ENCODE results near the gene PRH2. TPM values are rescaled to one million over a fixed set of nuclear protein-coding genes. Genes with fewer than 3 reads are reported as not detected.

Gene PRH2
- 0.28 TPM in 1 of 2 replicates, not detected in the other for total RNA-seq (2012; rRNA removed)
- polyA plus RNA-seq (2012; rRNA removed), result 0.34 TPM in 1 of 2 replicates, not detected in the other
- polyA plus RNA-seq (2012; cell fraction: cytosol; rRNA removed), result 0.12 TPM in 1 of 2 replicates, not detected in the other
- polyA plus RNA-seq (2012; cell fraction: nucleus; rRNA removed; ENCODE audit: low replicate concordance), result 0.33 and 0.72 TPM in 2 replicates
- Bru-seq, nascent RNA, result not detected
- BruChase-seq, experiment 1, labeled RNA remaining after a 6-hour chase, result not detected
- not detected for BruChase-seq, experiment 2, labeled RNA remaining after a 2-hour chase
- long read RNA-seq, result 0 reads

DNA sequence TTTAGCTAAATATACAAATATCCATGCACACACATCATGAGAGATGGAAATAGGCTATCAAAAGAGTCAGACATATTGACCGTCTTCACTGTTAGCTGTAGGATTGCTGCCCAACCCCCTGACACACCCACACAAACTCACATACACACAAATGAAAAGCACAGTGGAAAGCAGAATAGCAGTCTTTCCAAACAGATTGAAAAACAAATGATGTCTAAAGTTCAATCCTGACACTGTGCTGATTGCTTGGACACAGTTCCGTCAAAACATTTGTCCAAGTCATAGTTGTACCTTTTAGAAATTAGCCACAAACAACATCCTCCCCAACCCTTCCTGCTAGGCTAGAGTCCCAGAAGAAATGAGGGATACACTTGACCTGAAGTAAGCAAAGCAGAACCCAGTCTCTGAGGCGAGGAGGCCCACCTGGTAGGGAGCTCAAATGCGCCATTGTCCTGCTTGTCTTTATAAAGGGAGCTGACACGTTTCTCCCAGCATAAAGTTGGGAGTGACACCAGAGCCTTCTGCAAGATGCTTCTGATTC lies at the start of gene PRH2:
Gene PRH2, plus strand, starts transcription at position 491 of the 541 bp plus-strand sequence. Its CDS starts 38 bp downstream, at position 529.
- no peak within 1 kb of the TSS for H4K5ac ChIP-seq (ENCODE audit: low read depth, low read length)
- no peak within 1 kb of the TSS for H3K56ac ChIP-seq (ENCODE audit: extremely low read depth, insufficient read depth, low read length)
- no peak within 1 kb of the TSS for H4K91ac ChIP-seq (ENCODE audit: insufficient read depth, low read depth, low read length)
- no peaks in the 10 kb centered on the region for H3K9me1 ChIP-seq (ENCODE audit: insufficient read depth, low read length)
- no peak within 1 kb of the TSS for H3K4ac ChIP-seq (ENCODE audit: low read depth, low read length)
- dilution Hi-C loops (cut with HindIII; ENCODE audit: low sequenced_read_pairs, unreplicated experiment) (no loop called here), in situ Hi-C loops (cut with MboI; ENCODE audit: low sequenced_read_pairs) (no loop called here), intact Hi-C loops (cut with micrococcal nuclease) (no loop called here)
- no peak within 1 kb of the TSS for H3K27ac ChIP-seq (ENCODE audit: insufficient read depth, low read length)
- H3K4me1 ChIP-seq (ENCODE audit: control insufficient read depth, insufficient read depth, low read length), result no peaks in the 10 kb centered on the region
- TF ChIP-seq NFE2L2 (IDR thresholded peaks at IDR 0.05; ENCODE audit: low read depth, low read length) (no peak), BHLHE40 (IDR thresholded peaks at IDR 0.05; ENCODE audit: low read depth, low read length) (no peak), RFX5 (IDR thresholded peaks at IDR 0.05; ENCODE audit: low read depth, low read length) (no peak), MXI1 (IDR thresholded peaks at IDR 0.05; ENCODE audit: borderline replicate concordance, low read depth, low read length) (no peak), MAZ (IDR thresholded peaks at IDR 0.05; ENCODE audit: borderline replicate concordance, low read depth, low read length) (no peak), MAFK (IDR thresholded peaks at IDR 0.05; ENCODE audit: low read depth, low read length) (no peak), CHD1 (IDR thresholded peaks at IDR 0.05; ENCODE audit: low read depth, low read length) (no peak), CEBPB (IDR thresholded peaks at IDR 0.05; ENCODE audit: low read depth, low read length) (no peak)
- TF ChIP-seq, protein P1, sequence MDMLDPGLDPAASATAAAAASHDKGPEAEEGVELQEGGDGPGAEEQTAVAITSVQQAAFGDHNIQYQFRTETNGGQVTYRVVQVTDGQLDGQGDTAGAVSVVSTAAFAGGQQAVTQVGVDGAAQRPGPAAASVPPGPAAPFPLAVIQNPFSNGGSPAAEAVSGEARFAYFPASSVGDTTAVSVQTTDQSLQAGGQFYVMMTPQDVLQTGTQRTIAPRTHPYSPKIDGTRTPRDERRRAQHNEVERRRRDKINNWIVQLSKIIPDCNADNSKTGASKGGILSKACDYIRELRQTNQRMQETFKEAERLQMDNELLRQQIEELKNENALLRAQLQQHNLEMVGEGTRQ (IDR thresholded peaks at IDR 0.05; ENCODE audit: low read depth, low read length), result no peak
- TF ChIP-seq, protein P2, sequence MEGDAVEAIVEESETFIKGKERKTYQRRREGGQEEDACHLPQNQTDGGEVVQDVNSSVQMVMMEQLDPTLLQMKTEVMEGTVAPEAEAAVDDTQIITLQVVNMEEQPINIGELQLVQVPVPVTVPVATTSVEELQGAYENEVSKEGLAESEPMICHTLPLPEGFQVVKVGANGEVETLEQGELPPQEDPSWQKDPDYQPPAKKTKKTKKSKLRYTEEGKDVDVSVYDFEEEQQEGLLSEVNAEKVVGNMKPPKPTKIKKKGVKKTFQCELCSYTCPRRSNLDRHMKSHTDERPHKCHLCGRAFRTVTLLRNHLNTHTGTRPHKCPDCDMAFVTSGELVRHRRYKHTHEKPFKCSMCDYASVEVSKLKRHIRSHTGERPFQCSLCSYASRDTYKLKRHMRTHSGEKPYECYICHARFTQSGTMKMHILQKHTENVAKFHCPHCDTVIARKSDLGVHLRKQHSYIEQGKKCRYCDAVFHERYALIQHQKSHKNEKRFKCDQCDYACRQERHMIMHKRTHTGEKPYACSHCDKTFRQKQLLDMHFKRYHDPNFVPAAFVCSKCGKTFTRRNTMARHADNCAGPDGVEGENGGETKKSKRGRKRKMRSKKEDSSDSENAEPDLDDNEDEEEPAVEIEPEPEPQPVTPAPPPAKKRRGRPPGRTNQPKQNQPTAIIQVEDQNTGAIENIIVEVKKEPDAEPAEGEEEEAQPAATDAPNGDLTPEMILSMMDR (conservative IDR thresholded peaks at IDR 0.05; ENCODE audit: low read depth, low read length), result no peak
- WGBS, 2 experiments (ENCODE audit: extremely low coverage in 2 of 2, insufficient read length in 1 of 2), result no CpG with 5 or more reads among the region's 5 CpGs
- no peak within 1 kb of the TSS for H3K18ac ChIP-seq (ENCODE audit: low read depth, low read length)
- ATAC-seq (ENCODE audit: low read depth), result no peak
- no peak within 1 kb of the TSS for H3K9ac ChIP-seq (ENCODE audit: low read depth, low read length)
- H2AFZ ChIP-seq (replicated peaks; ENCODE audit: low read length, poor library complexity), result no peak within 1 kb of the TSS
- no peak within 1 kb of the TSS for H2BK20ac ChIP-seq (ENCODE audit: low read depth, low read length)
- no peaks in the 10 kb centered on the region for H3K27me3 ChIP-seq (ENCODE audit: control insufficient read depth, insufficient read depth, low read length)
- DNase-seq, result no peak
- POLR2A ChIA-PET (ENCODE audit: unreplicated experiment), result no interaction called here
- no TSS peak for BruUV-seq (replicated peaks)
- H2AK9ac ChIP-seq (replicated peaks; ENCODE audit: low read depth, low read length, poor library complexity), result no peak within 1 kb of the TSS
- H3K4me3 ChIP-seq (ENCODE audit: insufficient read depth, low read depth, low read length), result no peak within 1 kb of the TSS
- no peaks in the 10 kb centered on the region for H3K9me3 ChIP-seq (ENCODE audit: control insufficient read depth, insufficient read depth, low read length)
- no peak within 1 kb of the TSS for H2BK15ac ChIP-seq (ENCODE audit: low read depth, low read length)
- no peak within 1 kb of the TSS for H3K4me2 ChIP-seq (ENCODE audit: low read depth, low read length)
- H3K79me1 ChIP-seq (ENCODE audit: low read depth in 1 of 2, low read length in 2 of 2), result peaks cover 3 to 6% of the 10 kb centered on the region in 2 experiments; a peak in 1 of 4 replicates
- H2BK5ac ChIP-seq (ENCODE audit: low read depth, low read length, poor library complexity, severe bottlenecking), result no peak within 1 kb of the TSS
- H3K23ac ChIP-seq (ENCODE audit: low read depth, low read length), result no peak within 1 kb of the TSS
- H2BK120ac ChIP-seq (ENCODE audit: low read depth, low read length), result no peak within 1 kb of the TSS
- no peak within 1 kb of the TSS for H3K14ac ChIP-seq (replicated peaks; ENCODE audit: low read depth, low read length)
- CTCF ChIA-PET, result no interaction called here
- H4K20me1 ChIP-seq (ENCODE audit: insufficient read depth, low read length), result no peaks in the 10 kb centered on the region
- H3K36me3 ChIP-seq (ENCODE audit: control insufficient read depth, insufficient read depth, low read length), result no peaks in the 10 kb centered on the region
- no peak within 1 kb of the TSS for H4K8ac ChIP-seq (ENCODE audit: low read depth in 2 of 2, low read length in 2 of 2)
- no peak within 1 kb of the TSS for H2AK5ac ChIP-seq (ENCODE audit: low read depth, low read length)
